Gastrocnemius medialis (tissue), 4 donors: Measurements from ENCODE around the gene RASD1. TPM values are rescaled to one million over a fixed set of nuclear protein-coding genes. Genes with fewer than 3 reads are reported as not detected.

Source experiments
- ATAC-seq, 2 donors: fragments of 150-250 bp; one replicate each; pipeline ENCODE4 v1.9.1; 2016
- DNase-seq, 2 donors: peaks; one replicate each; pipeline ENCODE4 v3.0.0-alpha.2; 2019
- H3K27ac ChIP-seq, 4 donors: fragments of 200-600 bp; sonication (generic); 1 replicate in 1 of 4; 2 replicates in 3 of 4; pipeline ENCODE4 v1.5.1; 2016 to 2018; ENCODE audit warnings: mild to moderate bottlenecking in 2 of 4, moderate library complexity in 1 of 4
- H3K27me3 ChIP-seq, 3 donors: fragments of 200-600 bp; sonication (generic) in 2 of 3; 1 replicate in 1 of 3; 2 replicates in 2 of 3; pipeline versions ENCODE4 v1.5.1 to v1.6.0; 2016 to 2019; ENCODE audit warnings: mild to moderate bottlenecking in 1 of 3, moderate library complexity in 1 of 3
- H3K36me3 ChIP-seq, 2 donors: fragments of 200-600 bp; sonication (generic) in 1 of 2; one replicate each; pipeline ENCODE4 v1.5.1; 2017 to 2018
- H3K4me1 ChIP-seq, 2 donors: fragments of 200-600 bp; sonication (generic) in 1 of 2; one replicate each; pipeline ENCODE4 v1.5.1; 2016 to 2017; ENCODE audit warnings: mild to moderate bottlenecking in 2 of 2
- H3K4me3 ChIP-seq, 4 donors: fragments of 200-600 bp; sonication (generic) in 3 of 4; 1 replicate in 1 of 4; 2 replicates in 3 of 4; pipeline ENCODE4 v1.5.1; 2016 to 2019; ENCODE audit warnings: mild to moderate bottlenecking in 2 of 4
- H3K9me3 ChIP-seq, 3 donors: fragments of 200-600 bp; sonication (generic) in 2 of 3; 1 replicate in 1 of 3; 2 replicates in 2 of 3; pipeline ENCODE4 v1.5.1; 2016 to 2019
- POLR2A ChIP-seq, 2 donors: fragments of 450-650 bp; IDR thresholded peaks; one replicate each; pipeline ENCODE4 v1.6.1; 2017; ENCODE audit warnings: antibody characterized with exemption in 2 of 2, mild to moderate bottlenecking in 2 of 2, moderate library complexity in 2 of 2
- in situ Hi-C, 4 donors: fragments of 200-750 bp; cut with MboI; loops; one replicate each; pipeline versions ENCODE4 v1.15.0 to v1.8.0; 2017; ENCODE audit warnings: low sequenced_read_pairs in 4 of 4
- intact Hi-C: fragments of 100-400 bp; cut with DNase I; formaldehyde crosslinking; loops from one replicate; pipeline ENCODE4 v1.15.1; 2023; ENCODE audit warnings: low total_unique reads
- total RNA-seq, 4 donors: library from RNA; depleted of rRNA; stranded (reverse); fragments of >200 nt; gene quantifications; one replicate each; pipeline versions ENCODE4 v1.1.0 to v1.2.3, GENCODE V29; 2016
- TF ChIP-seq, protein P1 (sequence below), 5 experiments: fragments of 450-650 bp in 3 of 5; fragments of 200-600 bp in 2 of 5; sonication (generic) in 2 of 5; IDR thresholded peaks in 4 of 5; conservative IDR thresholded peaks in 1 of 5; 1 replicate in 4 of 5; 2 replicates in 1 of 5; pipeline ENCODE4 v1.5.1; 2016 to 2019; ENCODE audit warnings: antibody characterized with exemption in 5 of 5, mild to moderate bottlenecking in 3 of 5, moderate library complexity in 3 of 5

The RASD1 gene, protein sequence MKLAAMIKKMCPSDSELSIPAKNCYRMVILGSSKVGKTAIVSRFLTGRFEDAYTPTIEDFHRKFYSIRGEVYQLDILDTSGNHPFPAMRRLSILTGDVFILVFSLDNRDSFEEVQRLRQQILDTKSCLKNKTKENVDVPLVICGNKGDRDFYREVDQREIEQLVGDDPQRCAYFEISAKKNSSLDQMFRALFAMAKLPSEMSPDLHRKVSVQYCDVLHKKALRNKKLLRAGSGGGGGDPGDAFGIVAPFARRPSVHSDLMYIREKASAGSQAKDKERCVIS
- 100 to 1,000 TPM in 2 of 4 donors, 10 to 100 TPM in 2; 61.3 to 264 (median 102) TPM for total RNA-seq

DNA sequence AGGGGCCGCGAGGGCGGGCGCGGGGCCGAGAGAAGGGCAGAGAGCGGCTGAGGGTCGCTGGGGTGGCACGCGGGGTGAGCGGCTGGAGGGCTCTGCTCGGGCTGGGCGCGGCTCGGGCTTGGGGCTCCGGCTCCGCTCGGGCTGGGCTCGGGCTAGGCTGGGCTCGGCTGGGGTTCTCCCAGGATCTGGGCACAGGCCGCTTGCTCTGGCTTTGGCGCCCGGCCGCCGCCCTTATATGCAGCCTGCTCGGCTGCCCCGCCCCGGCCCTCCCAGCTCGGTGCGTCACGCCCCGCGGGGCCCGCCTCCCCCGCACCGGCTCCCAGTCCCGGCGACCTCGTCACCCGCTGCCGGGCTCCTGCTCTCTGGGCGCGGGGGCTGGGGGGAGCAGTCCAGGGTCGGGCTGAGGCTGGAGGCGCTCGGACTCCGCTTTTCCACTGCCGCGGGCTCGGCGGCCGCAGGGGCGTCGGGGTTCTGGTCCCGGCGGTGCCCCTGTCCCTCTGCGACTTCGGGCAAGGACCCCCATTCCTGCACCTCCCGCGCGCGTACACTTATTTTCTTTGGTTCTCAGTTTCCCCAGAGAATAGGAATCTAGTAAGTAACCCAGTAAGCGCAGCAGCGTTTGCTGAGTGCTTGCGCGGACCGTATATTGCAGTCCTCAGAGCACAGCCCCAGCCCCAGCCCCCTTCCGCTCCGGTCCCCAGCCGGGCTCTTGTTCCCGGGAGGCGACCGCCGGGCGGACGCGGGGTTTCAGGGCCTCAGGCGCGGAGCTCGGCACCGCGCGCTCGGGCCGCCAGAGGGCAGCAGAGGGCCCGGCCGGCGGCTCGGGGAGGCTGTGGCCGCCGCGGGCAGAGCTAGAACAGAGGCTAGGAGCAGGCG is at the start of gene RASD1:
RASD1 (minus strand) TSS at position 207 of the 876 bp plus-strand sequence. CDS start 214 bp downstream, outside the sequence.
- in situ Hi-C loops (loop anchor here (5.0 to 10.0 kb wide), 2 partner anchors 76 to 142 kb away; no protein-coding TSS in a partner anchor), intact Hi-C loops (loop anchor here (1.0 to 10.0 kb wide), 5 partner anchors 30 to 452 kb away; partner anchors contain the start of gene MPRIP)
- Histone ChIP-seq H3K27ac (peak within 1 kb of the TSS; percentile 82 to 97 (median 94)), H3K4me1 (peaks cover 10 to 26% of the 10 kb centered on the region in 2 donors), H3K4me3 (peak within 1 kb of the TSS; percentile 80 to 93 (median 90)), H3K27me3 (no peaks in the 10 kb centered on the region), H3K9me3 (no peaks in the 10 kb centered on the region), H3K36me3 (peaks cover 0 to 5% of the 10 kb centered on the region in 2 donors)
- TF ChIP-seq, protein P1, sequence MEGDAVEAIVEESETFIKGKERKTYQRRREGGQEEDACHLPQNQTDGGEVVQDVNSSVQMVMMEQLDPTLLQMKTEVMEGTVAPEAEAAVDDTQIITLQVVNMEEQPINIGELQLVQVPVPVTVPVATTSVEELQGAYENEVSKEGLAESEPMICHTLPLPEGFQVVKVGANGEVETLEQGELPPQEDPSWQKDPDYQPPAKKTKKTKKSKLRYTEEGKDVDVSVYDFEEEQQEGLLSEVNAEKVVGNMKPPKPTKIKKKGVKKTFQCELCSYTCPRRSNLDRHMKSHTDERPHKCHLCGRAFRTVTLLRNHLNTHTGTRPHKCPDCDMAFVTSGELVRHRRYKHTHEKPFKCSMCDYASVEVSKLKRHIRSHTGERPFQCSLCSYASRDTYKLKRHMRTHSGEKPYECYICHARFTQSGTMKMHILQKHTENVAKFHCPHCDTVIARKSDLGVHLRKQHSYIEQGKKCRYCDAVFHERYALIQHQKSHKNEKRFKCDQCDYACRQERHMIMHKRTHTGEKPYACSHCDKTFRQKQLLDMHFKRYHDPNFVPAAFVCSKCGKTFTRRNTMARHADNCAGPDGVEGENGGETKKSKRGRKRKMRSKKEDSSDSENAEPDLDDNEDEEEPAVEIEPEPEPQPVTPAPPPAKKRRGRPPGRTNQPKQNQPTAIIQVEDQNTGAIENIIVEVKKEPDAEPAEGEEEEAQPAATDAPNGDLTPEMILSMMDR (IDR thresholded peaks at IDR 0.05 in 4 of 5, conservative IDR thresholded peaks at IDR 0.05 in 1 of 5): peak; percentile 80 to 99 (median 98)
- TF ChIP-seq POLR2A (IDR thresholded peaks at IDR 0.05): peak; percentile 100
- ATAC-seq: peak; percentile 69 to 78
- peak; percentile 88 to 90 for DNase-seq

DNA sequence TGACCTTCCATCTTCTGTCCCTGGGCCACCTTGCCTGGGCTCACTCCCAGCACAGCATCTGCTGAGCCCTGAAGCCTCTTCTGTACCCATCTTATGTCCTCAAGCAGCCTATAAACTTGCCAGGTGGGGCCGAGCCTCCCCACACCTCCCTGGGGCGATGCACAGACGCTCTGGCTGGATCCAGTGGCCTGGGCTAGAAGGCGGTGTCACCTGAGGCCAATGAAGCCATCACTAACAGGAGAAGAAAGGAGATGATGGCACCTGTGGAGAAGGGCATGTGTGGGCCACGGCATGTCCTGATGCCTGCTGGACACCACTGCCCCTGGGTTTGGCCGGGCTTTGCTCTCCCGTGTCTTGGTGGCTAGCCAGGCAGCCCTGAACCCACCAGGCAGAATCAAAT is 49.8 kb upstream of the RASD1 start:
- no peak for TF ChIP-seq POLR2A (IDR thresholded peaks at IDR 0.05)
- ATAC-seq: no peak
- Histone ChIP-seq H3K4me1 (peaks cover 9 to 10% of the 10 kb centered on the region in 2 donors), H3K9me3 (no peaks in the 10 kb centered on the region), H3K36me3 (no peaks in the 10 kb centered on the region), H3K4me3 (no peak overlapping the region), H3K27ac (no peak overlapping the region), H3K27me3 (no peaks in the 10 kb centered on the region)
- in situ Hi-C loops: no loop called here
- intact Hi-C loops: no loop called here
- no peak for DNase-seq

DNA sequence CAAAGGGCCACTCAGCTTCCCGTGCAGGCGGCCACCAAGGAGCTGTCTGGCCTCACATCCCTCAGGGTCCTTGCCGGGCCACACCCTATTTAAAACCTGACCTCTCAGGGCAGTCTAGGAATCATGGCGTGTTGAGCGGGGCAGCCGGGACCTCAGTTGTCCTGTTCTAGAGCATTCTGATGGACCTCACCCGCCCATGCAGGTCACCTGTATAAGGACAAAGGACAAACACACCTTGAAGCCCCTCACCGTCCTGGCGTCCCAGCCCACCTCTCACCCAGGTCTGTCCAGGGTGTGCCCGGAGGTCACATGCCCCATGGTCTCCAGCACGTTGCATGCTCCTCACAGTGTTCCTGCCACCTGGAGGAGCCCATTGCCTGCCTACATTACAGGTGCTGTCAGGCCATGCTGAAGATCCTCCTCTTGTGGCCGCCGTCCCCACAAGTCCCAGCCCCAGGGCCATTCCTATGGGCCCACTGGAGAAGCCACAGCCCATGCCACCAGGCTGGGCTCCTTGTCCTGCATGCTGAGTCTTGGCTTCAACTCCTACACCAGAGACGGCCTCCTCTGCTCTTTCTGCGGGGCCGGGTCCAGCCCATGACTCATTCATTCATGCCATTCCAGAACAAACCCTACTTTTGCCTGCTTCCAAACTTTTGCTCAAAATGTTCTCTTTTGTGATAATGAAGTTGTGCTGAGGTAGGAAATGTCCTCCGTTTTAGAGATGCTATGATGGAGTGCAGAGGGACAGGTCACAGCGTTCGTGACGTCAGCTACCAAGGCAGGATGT is 49.0 kb upstream of the RASD1 start:
- TF ChIP-seq, protein P1 (IDR thresholded peaks at IDR 0.05 in 4 of 5, conservative IDR thresholded peaks at IDR 0.05 in 1 of 5): no peak
- no peak for TF ChIP-seq POLR2A (IDR thresholded peaks at IDR 0.05)
- no peaks in the 10 kb centered on the region for H3K9me3 ChIP-seq
- ATAC-seq (no peak), DNase-seq (no peak)
- no peaks in the 10 kb centered on the region for H3K36me3 ChIP-seq
- no peak overlapping the region for H3K27ac ChIP-seq
- intact Hi-C loops (no loop called here), in situ Hi-C loops (no loop called here)
- peaks cover 13 to 15% of the 10 kb centered on the region in 2 donors for H3K4me1 ChIP-seq
- no peak overlapping the region for H3K4me3 ChIP-seq
- H3K27me3 ChIP-seq: no peaks in the 10 kb centered on the region

DNA sequence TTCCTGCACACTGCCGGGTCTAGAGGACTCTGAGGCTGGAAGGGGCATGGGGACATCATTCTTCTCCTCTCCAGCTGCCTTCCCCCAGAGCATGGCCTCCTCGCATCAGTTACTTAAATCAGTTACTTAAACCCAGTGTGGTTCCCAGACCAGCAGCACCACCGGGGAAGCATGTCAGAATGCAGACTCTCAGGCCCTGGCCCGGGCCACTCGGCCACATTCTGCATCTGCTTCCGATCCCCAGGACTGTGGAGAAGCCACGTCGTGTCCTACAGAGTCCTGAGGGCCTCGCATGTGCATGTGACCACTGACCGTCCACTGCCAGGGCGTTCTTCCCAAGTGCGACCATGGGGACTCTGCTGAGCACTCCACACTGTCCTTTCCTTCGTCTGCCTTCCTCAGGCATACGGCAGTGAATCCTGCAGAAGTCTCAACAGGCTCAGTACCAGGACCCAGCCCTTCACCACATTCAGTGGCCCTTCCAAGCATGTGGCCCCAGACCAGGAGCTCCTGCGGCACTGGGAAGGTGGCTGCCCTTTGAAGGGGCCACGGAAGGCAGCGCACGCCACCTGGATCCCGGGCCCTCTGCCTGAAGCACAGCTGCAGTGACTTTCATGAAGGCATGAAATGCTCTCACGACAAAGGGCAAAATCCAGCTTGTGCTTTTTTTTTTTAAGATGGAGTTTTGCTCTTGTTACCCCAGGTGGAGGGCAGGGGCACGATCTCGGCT is 46.9 kb upstream of the RASD1 start:
- Histone ChIP-seq H3K4me1 (peaks cover 13 to 28% of the 10 kb centered on the region in 2 donors), H3K9me3 (no peaks in the 10 kb centered on the region), H3K27ac (no peak overlapping the region), H3K27me3 (no peaks in the 10 kb centered on the region), H3K36me3 (no peaks in the 10 kb centered on the region), H3K4me3 (no peak overlapping the region)
- in situ Hi-C loops: no loop called here
- TF ChIP-seq POLR2A (IDR thresholded peaks at IDR 0.05): no peak
- TF ChIP-seq, protein P1 (IDR thresholded peaks at IDR 0.05 in 4 of 5, conservative IDR thresholded peaks at IDR 0.05 in 1 of 5): no peak
- intact Hi-C loops: no loop called here
- DNase-seq: no peak
- ATAC-seq: no peak
